ENCODE data around the gene CLEC20A.

CLEC20A gene

GRCh38 chr1:178531887-178532286 is 35.1 kb upstream of the CLEC20A start:
- no peak overlapping the region for H3K4me3 ChIP-seq (ENCODE audit: low read depth, low read length)
- H3K27me3 ChIP-seq = no peaks in the 10 kb centered on the region
- no peaks in the 10 kb centered on the region for H3K4me1 ChIP-seq
- no peaks in the 10 kb centered on the region for H3K36me3 ChIP-seq
- no peaks in the 10 kb centered on the region for H3K9me3 ChIP-seq
- DNase-seq = no peak
- TF ChIP-seq CTCF (IDR thresholded peaks at IDR 0.05; ENCODE audit: low read depth, low read length) = no peak

GRCh38 chr1:178530502-178530901 is 33.7 kb upstream of the CLEC20A start:
- Histone ChIP-seq H3K4me3 (ENCODE audit: low read depth, low read length) (no peak overlapping the region), H3K9me3 (no peaks in the 10 kb centered on the region), H3K4me1 (no peaks in the 10 kb centered on the region), H3K36me3 (no peaks in the 10 kb centered on the region), H3K27me3 (no peaks in the 10 kb centered on the region)
- no peak for TF ChIP-seq CTCF (IDR thresholded peaks at IDR 0.05; ENCODE audit: low read depth, low read length)
- DNase-seq = no peak

- H3K4me1 ChIP-seq = no peaks in the 10 kb centered on the region
- H3K4me3 ChIP-seq (ENCODE audit: low read depth, low read length) = no peak overlapping the region
- no peaks in the 10 kb centered on the region for H3K36me3 ChIP-seq
- no peak for DNase-seq
- no peak for TF ChIP-seq CTCF (IDR thresholded peaks at IDR 0.05; ENCODE audit: low read depth, low read length)
- H3K9me3 ChIP-seq = no peaks in the 10 kb centered on the region
- no peaks in the 10 kb centered on the region for H3K27me3 ChIP-seq
Measured at GRCh38 chr1:178530037-178530402, 33.3 kb upstream of the CLEC20A start.

- Histone ChIP-seq H3K4me1 (no peaks in the 10 kb centered on the region), H3K36me3 (no peaks in the 10 kb centered on the region), H3K4me3 (ENCODE audit: low read depth, low read length) (no peak overlapping the region), H3K27me3 (no peaks in the 10 kb centered on the region), H3K9me3 (no peaks in the 10 kb centered on the region)
- no peak for TF ChIP-seq CTCF (IDR thresholded peaks at IDR 0.05; ENCODE audit: low read depth, low read length)
- DNase-seq = no peak
Measured at GRCh38 chr1:178529364-178530036, 32.7 kb upstream of the CLEC20A start.

- Histone ChIP-seq H3K9me3 (no peaks in the 10 kb centered on the region), H3K36me3 (no peaks in the 10 kb centered on the region), H3K4me1 (no peaks in the 10 kb centered on the region), H3K27me3 (no peaks in the 10 kb centered on the region), H3K4me3 (ENCODE audit: low read depth, low read length) (no peak overlapping the region)
- no peak for DNase-seq
- no peak for TF ChIP-seq CTCF (IDR thresholded peaks at IDR 0.05; ENCODE audit: low read depth, low read length)
Measured at GRCh38 chr1:178528953-178529335, 32.2 kb upstream of the CLEC20A start.

GRCh38 chr1:178528228-178528952 is 31.6 kb upstream of the CLEC20A start:
- no peaks in the 10 kb centered on the region for H3K36me3 ChIP-seq
- H3K4me1 ChIP-seq = no peaks in the 10 kb centered on the region
- H3K9me3 ChIP-seq = no peaks in the 10 kb centered on the region
- H3K27me3 ChIP-seq = no peaks in the 10 kb centered on the region
- TF ChIP-seq CTCF (IDR thresholded peaks at IDR 0.05; ENCODE audit: low read depth, low read length) = no peak
- H3K4me3 ChIP-seq (ENCODE audit: low read depth, low read length) = no peak overlapping the region
- DNase-seq = no peak
